Body of pancreas (tissue), 4 donors: Measurements from ENCODE around the gene RPRD1A. TPM values are rescaled to one million over a fixed set of nuclear protein-coding genes. Genes with fewer than 3 reads are reported as not detected.
A peak's percentile ranks its signal among the peaks of the same experiment; 100 is the strongest.
"Not testable (repeated sequence)": the region's sequence is repeated elsewhere in the genome, so short reads cannot be mapped to it uniquely, and the experiment has no call there.

Experiments
- ATAC-seq: fragments of 150-250 bp; one replicate; pipeline ENCODE4 v1.9.1; 2016
- DNase-seq, 4 donors: peaks; one replicate each; pipeline ENCODE4 v3.0.0-alpha.2; 2019
- H3K27ac ChIP-seq, 4 donors: fragments of 200-600 bp; sonication (generic); 1 replicate in 3 of 4; 2 replicates in 1 of 4; pipeline versions ENCODE4 v1.5.1 to v1.6.1; 2016 to 2019; ENCODE audit warnings: mild to moderate bottlenecking in 1 of 4, mixed read lengths in 1 of 4, moderate library complexity in 1 of 4
- H3K27me3 ChIP-seq, 2 donors: fragments of 200-600 bp; sonication (generic); one replicate each; pipeline ENCODE4 v1.6.0; 2016; ENCODE audit warnings: mild to moderate bottlenecking in 1 of 2
- H3K36me3 ChIP-seq, 2 donors: fragments of 200-600 bp; sonication (generic); replicated peaks in 1 of 2; 2 replicates each; pipeline ENCODE4 v1.5.1; 2016; ENCODE audit warnings: low read depth in 2 of 2; ENCODE audit not compliant: insufficient read depth in 1 of 2
- H3K4me1 ChIP-seq: fragments of 200-600 bp; sonication (generic); one replicate; pipeline ENCODE4 v1.6.0; 2016
- H3K4me3 ChIP-seq, 2 donors: fragments of 200-600 bp; sonication (generic); 1 replicate in 1 of 2; 2 replicates in 1 of 2; pipeline ENCODE4 v1.5.1; 2016 to 2019
- H3K9me3 ChIP-seq, 3 donors: fragments of 200-600 bp; sonication (generic); 1 replicate in 2 of 3; 2 replicates in 1 of 3; pipeline ENCODE4 v1.5.1; 2016
- CTCF ChIP-seq, 7 experiments: fragments of 450-650 bp in 4 of 7; fragments of 200-600 bp in 3 of 7; sonication (generic) in 3 of 7; IDR thresholded peaks; one replicate each; pipeline ENCODE4 v1.5.1; 2016 to 2019; ENCODE audit warnings: antibody characterized with exemption in 7 of 7
- POLR2A ChIP-seq, 3 donors: fragments of 450-650 bp; IDR thresholded peaks; one replicate each; pipeline ENCODE4 v1.6.1; 2016; ENCODE audit warnings: antibody characterized with exemption in 3 of 3, mild to moderate bottlenecking in 2 of 3
- WGBS, 2 donors: methylation state at CpG; one replicate each; pipeline ENCODE4 v1.1.5; 2017; 5-methylcytosine and 5-hydroxymethylcytosine counted together
- intact Hi-C: fragments of 100-400 bp; cut with DNase I; formaldehyde crosslinking; loops from one replicate; pipeline ENCODE4 v1.15.1; 2023
- total RNA-seq, 2 donors: library from RNA; depleted of rRNA; stranded (reverse); fragments of >200 nt; gene quantifications; one replicate each; pipeline ENCODE4 v1.1.0, GENCODE V29; 2016

RPRD1A gene
- total RNA-seq, 2 donors from 2014 or later = 36.3 to 66.6 TPM

- H3K4me3 ChIP-seq = peak overlapping the region; percentile 91 to 97
- H3K4me1 ChIP-seq = peaks cover 19% of the 10 kb centered on the region
- peak; percentile 1 for ATAC-seq
- DNase-seq = no peak
- TF ChIP-seq CTCF (IDR thresholded peaks at IDR 0.05) (no peak), POLR2A (IDR thresholded peaks at IDR 0.05) (no peak)
- intact Hi-C loops = no loop called here
- WGBS, 2 donors = 0 to 1% methylated on average over 5 of the region's 5 CpGs
- H3K36me3 ChIP-seq = no peaks in the 10 kb centered on the region
- peak overlapping the region in 3 of 4 donors; percentile 85 to 95 (median 92) for H3K27ac ChIP-seq
- H3K27me3 ChIP-seq = no peaks in the 10 kb centered on the region
- no peaks in the 10 kb centered on the region for H3K9me3 ChIP-seq
These were observed 689 bp downstream of the RPRD1A start for GRCh38 chr18:36066686-36067054.

- no peak for DNase-seq
- peak overlapping the region in 1 of 4 donors; percentile 85 for H3K27ac ChIP-seq
These were observed 1.4 kb downstream of the RPRD1A start for GRCh38 chr18:36066001-36066400.

GRCh38 chr18:36064809-36065079 lies 2.6 kb downstream of the RPRD1A start:
- H3K4me1 ChIP-seq = peaks cover 25% of the 10 kb centered on the region
- H3K27ac ChIP-seq, H3K9me3 ChIP-seq, H3K27me3 ChIP-seq, H3K36me3 ChIP-seq, DNase-seq, intact Hi-C loops, ATAC-seq, H3K4me3 ChIP-seq: not testable (repeated sequence)
- WGBS, 2 donors = 92 to 97% methylated on average over 9 of the region's 9 CpGs

More at GRCh38 chr18:36066001-36066400, 1.4 kb downstream of the RPRD1A start:
- 14 to 16% methylated on average over 5 of the region's 5 CpGs for WGBS, 2 donors
- ATAC-seq = no peak
- H3K36me3 ChIP-seq = no peaks in the 10 kb centered on the region
- no peaks in the 10 kb centered on the region for H3K27me3 ChIP-seq
- H3K4me3 ChIP-seq = peak overlapping the region in 1 of 2 donors; percentile 91
- TF ChIP-seq CTCF (IDR thresholded peaks at IDR 0.05) (no peak), POLR2A (IDR thresholded peaks at IDR 0.05) (no peak)
- H3K9me3 ChIP-seq = no peaks in the 10 kb centered on the region
- intact Hi-C loops = no loop called here
- peaks cover 23% of the 10 kb centered on the region for H3K4me1 ChIP-seq

- Histone ChIP-seq H3K4me3 (no peak overlapping the region), H3K9me3 (no peaks in the 10 kb centered on the region), H3K27ac (no peak overlapping the region), H3K27me3 (no peaks in the 10 kb centered on the region), H3K4me1 (peaks cover 25% of the 10 kb centered on the region), H3K36me3 (no peaks in the 10 kb centered on the region)
- TF ChIP-seq CTCF (IDR thresholded peaks at IDR 0.05) (no peak), POLR2A (IDR thresholded peaks at IDR 0.05) (no peak)
- 95 to 96% methylated on average over 25 to 31 of the region's 31 CpGs for WGBS, 2 donors
- ATAC-seq (no peak), DNase-seq (no peak)
- intact Hi-C loops = no loop called here
These were observed 3.1 kb downstream of the RPRD1A start for GRCh38 chr18:36064027-36064808.

GRCh38 chr18:36058674-36059073 lies 8.7 kb downstream of the RPRD1A start:
- H3K27me3 ChIP-seq = no peaks in the 10 kb centered on the region
- no peak for ATAC-seq
- intact Hi-C loops = no loop called here
- TF ChIP-seq POLR2A (IDR thresholded peaks at IDR 0.05) (no peak), CTCF (IDR thresholded peaks at IDR 0.05) (no peak)
- no peaks in the 10 kb centered on the region for H3K9me3 ChIP-seq
- no peaks in the 10 kb centered on the region for H3K36me3 ChIP-seq
- WGBS, 2 donors = 89 to 92% methylated on average over 3 of the region's 3 CpGs
- DNase-seq = no peak
- H3K27ac ChIP-seq = no peak overlapping the region
- H3K4me3 ChIP-seq = no peak overlapping the region
- H3K4me1 ChIP-seq = peaks cover 6% of the 10 kb centered on the region
